Measurements from ENCODE around the gene CDH4.

Gene CDH4

GRCh38 chr20:61982191-61982950, 730.3 kb downstream of the CDH4 start:
- no peak for TF ChIP-seq NFIC (IDR thresholded peaks at IDR 0.05)
- no peak for TF ChIP-seq TCF12 (IDR thresholded peaks at IDR 0.05; ENCODE audit: low read depth)
- TF ChIP-seq YY1 (IDR thresholded peaks at IDR 0.05; ENCODE audit: low read depth), result no peak
- no peak for TF ChIP-seq FOXM1 (IDR thresholded peaks at IDR 0.05; ENCODE audit: borderline replicate concordance, low read depth)
- TF ChIP-seq EGR1 (IDR thresholded peaks at IDR 0.05), result no peak
- TF ChIP-seq, protein P1, sequence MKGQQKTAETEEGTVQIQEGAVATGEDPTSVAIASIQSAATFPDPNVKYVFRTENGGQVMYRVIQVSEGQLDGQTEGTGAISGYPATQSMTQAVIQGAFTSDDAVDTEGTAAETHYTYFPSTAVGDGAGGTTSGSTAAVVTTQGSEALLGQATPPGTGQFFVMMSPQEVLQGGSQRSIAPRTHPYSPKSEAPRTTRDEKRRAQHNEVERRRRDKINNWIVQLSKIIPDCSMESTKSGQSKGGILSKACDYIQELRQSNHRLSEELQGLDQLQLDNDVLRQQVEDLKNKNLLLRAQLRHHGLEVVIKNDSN (IDR thresholded peaks at IDR 0.05), result no peak
- TF ChIP-seq RAD21 (IDR thresholded peaks at IDR 0.05; ENCODE audit: low read depth), result no peak
- no peak for TF ChIP-seq TEAD4 (IDR thresholded peaks at IDR 0.05)
- no peak for TF ChIP-seq MAX (IDR thresholded peaks at IDR 0.05)
- TF ChIP-seq CREB1 (IDR thresholded peaks at IDR 0.05; ENCODE audit: low read depth), result no peak
- no peak for TF ChIP-seq CEBPB (IDR thresholded peaks at IDR 0.05)
- no peak for TF ChIP-seq TAF1 (IDR thresholded peaks at IDR 0.05; ENCODE audit: low read depth)
- no peak for TF ChIP-seq REST (IDR thresholded peaks at IDR 0.05; ENCODE audit: low read depth)
- no peak for TF ChIP-seq ZBTB7A (IDR thresholded peaks at IDR 0.05; ENCODE audit: low read depth)

GRCh38 chr20:61982951-61983315, 730.9 kb downstream of the CDH4 start:
- no peak for TF ChIP-seq FOXM1 (IDR thresholded peaks at IDR 0.05; ENCODE audit: borderline replicate concordance, low read depth)
- TF ChIP-seq CEBPB (IDR thresholded peaks at IDR 0.05), result no peak
- no peak for TF ChIP-seq TEAD4 (IDR thresholded peaks at IDR 0.05)
- no peak for TF ChIP-seq EGR1 (IDR thresholded peaks at IDR 0.05)
- no peak for TF ChIP-seq YY1 (IDR thresholded peaks at IDR 0.05; ENCODE audit: low read depth)
- no peak for TF ChIP-seq REST (IDR thresholded peaks at IDR 0.05; ENCODE audit: low read depth)
- no peak for TF ChIP-seq TAF1 (IDR thresholded peaks at IDR 0.05; ENCODE audit: low read depth)

- TF ChIP-seq CEBPB (IDR thresholded peaks at IDR 0.05) (no peak), TEAD4 (IDR thresholded peaks at IDR 0.05) (no peak), EGR1 (IDR thresholded peaks at IDR 0.05) (no peak), EP300 (IDR thresholded peaks at IDR 0.05; ENCODE audit: borderline replicate concordance) (no peak), ZBTB7A (IDR thresholded peaks at IDR 0.05; ENCODE audit: low read depth) (no peak), RAD21 (IDR thresholded peaks at IDR 0.05; ENCODE audit: low read depth) (no peak), NFIC (IDR thresholded peaks at IDR 0.05) (no peak), CREB1 (IDR thresholded peaks at IDR 0.05; ENCODE audit: low read depth) (no peak), REST (IDR thresholded peaks at IDR 0.05; ENCODE audit: low read depth) (no peak), MAX (IDR thresholded peaks at IDR 0.05) (no peak), YY1 (IDR thresholded peaks at IDR 0.05; ENCODE audit: low read depth) (no peak), FOXM1 (IDR thresholded peaks at IDR 0.05; ENCODE audit: borderline replicate concordance, low read depth) (no peak), TAF1 (IDR thresholded peaks at IDR 0.05; ENCODE audit: low read depth) (no peak), TCF12 (IDR thresholded peaks at IDR 0.05; ENCODE audit: low read depth) (no peak)
- TF ChIP-seq, protein P1 (IDR thresholded peaks at IDR 0.05), result no peak
These were observed 731.9 kb downstream of the CDH4 start for GRCh38 chr20:61983965-61984364.

- no peak for TF ChIP-seq TEAD4 (IDR thresholded peaks at IDR 0.05)
- TF ChIP-seq TAF1 (IDR thresholded peaks at IDR 0.05; ENCODE audit: low read depth), result no peak
- no peak for TF ChIP-seq FOXM1 (IDR thresholded peaks at IDR 0.05; ENCODE audit: borderline replicate concordance, low read depth)
- no peak for TF ChIP-seq YY1 (IDR thresholded peaks at IDR 0.05; ENCODE audit: low read depth)
- TF ChIP-seq NFIC (IDR thresholded peaks at IDR 0.05), result no peak
- no peak for TF ChIP-seq ZBTB7A (IDR thresholded peaks at IDR 0.05; ENCODE audit: low read depth)
- no peak for TF ChIP-seq EGR1 (IDR thresholded peaks at IDR 0.05)
- TF ChIP-seq REST (IDR thresholded peaks at IDR 0.05; ENCODE audit: low read depth), result no peak
- TF ChIP-seq, protein P1 (IDR thresholded peaks at IDR 0.05), result no peak
- no peak for TF ChIP-seq EP300 (IDR thresholded peaks at IDR 0.05; ENCODE audit: borderline replicate concordance)
- no peak for TF ChIP-seq CEBPB (IDR thresholded peaks at IDR 0.05)
- TF ChIP-seq MAX (IDR thresholded peaks at IDR 0.05), result no peak
- no peak for TF ChIP-seq CREB1 (IDR thresholded peaks at IDR 0.05; ENCODE audit: low read depth)
These were observed 733.0 kb downstream of the CDH4 start for GRCh38 chr20:61985096-61985495.

All from Ishikawa (cell line).